OCI-LY3 (cell line): ENCODE measurements around the gene GALNT18.

Experiments used
- CTCF ChIP-seq: fragments of 200-600, 300-600 bp; sonication (generic); IDR thresholded peaks from 2 replicates; pipeline ENCODE4 v1.5.1; 2014; ENCODE audit warnings: antibody characterized with exemption, low read length, low read depth
- EZH2phosphoT487 ChIP-seq: fragments of 200-600 bp; shearing (Covaris generic); IDR thresholded peaks from 2 replicates; pipeline ENCODE4 v1.6.1; 2018; ENCODE audit warnings: antibody characterized with exemption, mixed run types, low read depth

GRCh38 chr11:11449327-11449726, 172.5 kb downstream of the GALNT18 start:
- no peak for TF ChIP-seq CTCF
- TF ChIP-seq EZH2phosphoT487: no peak
